Activated CD4-positive, alpha-beta T cell treated with anti-CD3 and anti-CD28 coated beads, Interleukin-2, amount 10 ng/mL, durations not matched to agents 24 days and 14 days (primary cell): ENCODE measurements around the gene IGSF21. TPM values are rescaled to one million over a fixed set of nuclear protein-coding genes. Genes with fewer than 3 reads are reported as not detected.

Experiments used
- DNase-seq: peaks from one replicate; pipeline ENCODE4 v3.0.0; 2022
- H3K27ac Mint-ChIP-seq: one replicate; pipeline ENCODE4 v1.8.0; 2022; ENCODE audit warnings: mild to moderate bottlenecking, mixed read lengths
- H3K27me3 Mint-ChIP-seq: one replicate; pipeline ENCODE4 v1.8.0; 2022; ENCODE audit warnings: mixed read lengths
- H3K36me3 Mint-ChIP-seq: one replicate; pipeline ENCODE4 v1.8.0; 2022; ENCODE audit warnings: low read depth, mild to moderate bottlenecking, mixed read lengths
- H3K4me1 Mint-ChIP-seq: one replicate; pipeline ENCODE4 v1.8.0; 2021; ENCODE audit warnings: mixed read lengths
- H3K4me3 Mint-ChIP-seq: one replicate; pipeline ENCODE4 v1.8.0; 2022; ENCODE audit warnings: mild to moderate bottlenecking, moderate library complexity, mixed read lengths
- H3K9me3 Mint-ChIP-seq: one replicate; pipeline ENCODE4 v1.8.0; 2021; ENCODE audit warnings: mixed read lengths
- intact Hi-C: fragments of 100-400 bp; cut with micrococcal nuclease; formaldehyde crosslinking; loops from one replicate; pipeline ENCODE4 v1.15.1; 2023
- total RNA-seq: library from RNA; stranded (reverse); gene quantifications from 2 replicates; pipeline ENCODE4 v1.2.3, GENCODE V29; 2022

The IGSF21 gene
- total RNA-seq, 1 donor from 2014 or later = not detected

DNA sequence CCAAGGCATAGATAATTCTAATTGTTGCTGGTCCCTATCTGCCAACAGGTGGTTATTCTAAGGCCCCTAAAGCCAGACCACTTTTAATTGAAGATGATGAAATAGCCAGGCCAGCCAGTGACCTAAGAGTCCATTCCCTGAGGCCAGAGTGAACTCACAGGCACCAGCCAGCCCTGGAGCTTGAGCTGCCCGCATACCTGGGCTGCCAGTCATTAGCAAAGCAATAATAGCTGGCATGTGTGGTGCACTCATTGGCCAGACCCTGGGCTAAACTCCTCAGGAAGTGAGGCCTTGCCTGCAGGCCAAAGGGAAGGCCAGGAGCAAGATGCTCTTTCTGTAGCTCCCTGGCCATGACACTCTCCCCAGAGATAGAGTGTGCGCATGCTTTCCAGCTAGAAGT is 192.8 kb downstream of the IGSF21 start:
- no peaks in the 10 kb centered on the region for H3K4me1 Mint-ChIP-seq
- H3K4me3 Mint-ChIP-seq = no peak overlapping the region
- intact Hi-C loops = no loop called here
- no peak for DNase-seq
- peaks cover 13% of the 10 kb centered on the region for H3K27me3 Mint-ChIP-seq
- H3K36me3 Mint-ChIP-seq = no peaks in the 10 kb centered on the region
- H3K27ac Mint-ChIP-seq = no peak overlapping the region
- no peaks in the 10 kb centered on the region for H3K9me3 Mint-ChIP-seq

DNA sequence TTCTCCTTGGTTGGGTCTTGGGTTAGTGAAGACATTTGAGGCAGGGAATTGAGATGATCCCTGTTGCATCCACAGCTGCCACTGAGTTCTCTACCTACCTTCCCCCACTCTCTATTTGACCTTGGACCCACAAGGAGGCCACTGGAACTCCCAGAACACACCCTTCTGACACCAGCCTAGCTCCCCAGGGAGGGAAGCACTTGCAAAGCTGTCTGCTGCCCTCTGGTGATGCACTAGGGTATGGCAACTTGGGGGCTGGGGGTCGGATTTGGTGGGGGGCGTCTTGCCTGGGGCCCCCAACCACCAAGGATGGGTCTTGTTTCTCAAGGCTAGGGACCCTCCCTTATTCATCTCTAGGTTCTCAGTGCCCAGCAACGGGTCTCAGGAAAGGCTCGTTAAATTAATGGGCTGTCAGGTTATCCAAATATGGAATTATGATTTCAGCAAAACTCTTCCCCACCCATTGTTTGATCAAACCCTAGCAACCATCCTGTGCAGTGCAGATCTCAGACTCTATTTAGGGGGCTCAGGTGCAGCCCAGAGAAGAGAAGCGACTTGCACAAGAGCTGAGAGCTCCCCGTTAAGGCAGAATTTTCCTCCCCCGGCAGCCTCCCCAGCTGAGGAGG is 195.3 kb downstream of the IGSF21 start:
- intact Hi-C loops = no loop called here
- H3K4me1 Mint-ChIP-seq = no peaks in the 10 kb centered on the region
- H3K36me3 Mint-ChIP-seq = no peaks in the 10 kb centered on the region
- H3K27me3 Mint-ChIP-seq = peaks cover 7% of the 10 kb centered on the region
- no peaks in the 10 kb centered on the region for H3K9me3 Mint-ChIP-seq
- H3K27ac Mint-ChIP-seq = no peak overlapping the region
- peak; percentile 55 for DNase-seq
- no peak overlapping the region for H3K4me3 Mint-ChIP-seq

DNA sequence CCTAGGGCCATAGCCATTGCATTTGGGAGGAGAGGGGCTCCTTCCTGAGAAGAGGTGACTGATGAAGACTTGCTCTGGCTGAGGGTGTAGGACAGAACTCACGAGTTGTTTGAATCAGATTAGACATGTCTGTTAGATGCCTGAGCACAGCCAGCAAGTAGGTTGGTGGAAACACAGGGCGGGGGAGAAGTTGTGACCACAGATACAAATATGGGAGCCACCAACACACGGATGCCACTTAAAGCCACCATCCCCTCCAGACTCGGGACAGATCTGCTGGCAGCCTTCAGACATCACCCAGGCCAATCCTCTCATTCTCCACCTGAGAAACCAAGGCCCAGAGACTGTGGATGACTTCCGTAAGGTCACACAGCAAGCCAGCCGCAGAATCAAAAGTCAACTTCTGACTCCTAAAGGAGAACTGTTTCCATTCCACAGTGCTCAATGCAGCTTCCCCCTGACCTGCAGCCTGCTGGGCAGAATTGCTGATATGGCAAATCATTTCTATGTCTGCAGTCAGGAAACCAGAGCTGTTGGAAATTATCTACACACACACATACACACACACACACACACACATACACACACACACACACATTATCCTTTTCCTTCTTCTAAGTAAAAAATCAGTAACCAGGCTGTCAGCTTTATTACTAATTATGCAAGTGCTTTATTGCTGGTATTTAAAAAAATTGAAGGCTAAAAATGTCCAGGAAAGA is 196.7 kb downstream of the IGSF21 start:
- Mint-ChIP-seq H3K9me3 (no peaks in the 10 kb centered on the region), H3K27me3 (peaks cover 2% of the 10 kb centered on the region), H3K36me3 (no peaks in the 10 kb centered on the region), H3K27ac (no peak overlapping the region), H3K4me1 (no peaks in the 10 kb centered on the region), H3K4me3 (no peak overlapping the region)
- DNase-seq = no peak
- intact Hi-C loops = no loop called here

GRCh38 chr1:18305182-18305795 is 197.7 kb downstream of the IGSF21 start:
- H3K27ac Mint-ChIP-seq = no peak overlapping the region
- no peaks in the 10 kb centered on the region for H3K9me3 Mint-ChIP-seq
- intact Hi-C loops = no loop called here
- no peak for DNase-seq
- no peaks in the 10 kb centered on the region for H3K36me3 Mint-ChIP-seq
- no peaks in the 10 kb centered on the region for H3K27me3 Mint-ChIP-seq
- no peaks in the 10 kb centered on the region for H3K4me1 Mint-ChIP-seq
- no peak overlapping the region for H3K4me3 Mint-ChIP-seq

DNA sequence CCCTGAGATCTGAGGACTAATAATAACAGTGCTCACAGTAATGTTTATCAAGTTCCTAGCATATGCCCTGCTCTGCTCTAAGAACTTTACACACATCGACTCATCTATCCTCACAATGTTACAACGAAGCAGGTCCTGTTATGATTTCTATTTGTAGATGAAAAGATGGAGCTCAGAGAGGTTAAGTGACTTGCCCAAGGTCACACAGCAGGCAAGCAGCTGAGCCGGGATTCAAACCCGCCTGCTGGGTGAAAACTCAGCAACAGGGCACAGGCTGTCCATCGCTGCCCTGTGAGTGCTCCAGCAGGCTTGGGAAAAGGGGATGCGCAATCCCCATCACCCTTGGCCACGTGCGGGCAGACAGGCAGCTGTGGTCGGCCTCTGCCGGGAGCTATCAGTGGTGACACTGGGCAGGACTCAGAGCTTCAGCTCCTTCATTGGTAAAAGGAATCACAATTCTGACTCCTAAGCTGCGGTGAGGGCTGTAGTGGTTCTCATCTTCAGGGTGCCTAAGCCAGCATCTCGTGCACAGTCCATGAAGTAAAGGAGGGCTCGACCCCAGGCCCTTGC is 199.8 kb downstream of the IGSF21 start:
- intact Hi-C loops = no loop called here
- H3K4me1 Mint-ChIP-seq = no peaks in the 10 kb centered on the region
- no peaks in the 10 kb centered on the region for H3K27me3 Mint-ChIP-seq
- H3K9me3 Mint-ChIP-seq = no peaks in the 10 kb centered on the region
- H3K27ac Mint-ChIP-seq = no peak overlapping the region
- no peaks in the 10 kb centered on the region for H3K36me3 Mint-ChIP-seq
- no peak overlapping the region for H3K4me3 Mint-ChIP-seq
- DNase-seq = no peak

DNA sequence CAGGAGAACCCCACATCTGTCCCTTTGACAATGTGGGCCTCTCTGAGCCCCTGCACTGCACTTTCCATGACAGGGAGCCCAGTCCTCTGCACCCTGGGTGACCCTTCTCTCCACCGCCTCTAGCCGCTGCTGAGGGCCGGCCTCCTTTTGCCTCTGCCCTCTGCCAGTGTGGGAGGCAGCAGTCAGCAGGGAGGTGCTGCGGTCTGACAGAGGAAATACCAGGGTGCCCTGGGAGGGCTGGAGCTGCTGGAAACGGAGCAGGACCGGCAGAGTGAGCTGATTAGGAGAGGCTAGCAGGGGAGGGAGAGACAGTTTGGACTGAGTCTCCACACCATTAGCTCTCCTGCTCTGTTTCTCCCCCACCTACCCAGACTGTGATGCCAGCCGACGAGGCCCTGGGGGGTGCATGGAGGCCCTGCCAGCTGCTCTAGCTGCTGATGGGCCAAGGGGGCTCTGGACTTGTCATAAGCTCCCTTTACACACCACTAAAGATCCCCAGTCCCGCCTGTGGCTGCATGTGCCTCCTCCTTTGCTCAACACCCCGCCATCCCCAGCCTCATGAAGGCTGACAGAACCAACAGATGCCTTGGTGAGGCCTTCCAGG is 202.1 kb downstream of the IGSF21 start:
- intact Hi-C loops = no loop called here
- H3K27ac Mint-ChIP-seq = no peak overlapping the region
- no peaks in the 10 kb centered on the region for H3K36me3 Mint-ChIP-seq
- DNase-seq = no peak
- no peaks in the 10 kb centered on the region for H3K27me3 Mint-ChIP-seq
- no peaks in the 10 kb centered on the region for H3K4me1 Mint-ChIP-seq
- no peaks in the 10 kb centered on the region for H3K9me3 Mint-ChIP-seq
- H3K4me3 Mint-ChIP-seq = no peak overlapping the region

DNA sequence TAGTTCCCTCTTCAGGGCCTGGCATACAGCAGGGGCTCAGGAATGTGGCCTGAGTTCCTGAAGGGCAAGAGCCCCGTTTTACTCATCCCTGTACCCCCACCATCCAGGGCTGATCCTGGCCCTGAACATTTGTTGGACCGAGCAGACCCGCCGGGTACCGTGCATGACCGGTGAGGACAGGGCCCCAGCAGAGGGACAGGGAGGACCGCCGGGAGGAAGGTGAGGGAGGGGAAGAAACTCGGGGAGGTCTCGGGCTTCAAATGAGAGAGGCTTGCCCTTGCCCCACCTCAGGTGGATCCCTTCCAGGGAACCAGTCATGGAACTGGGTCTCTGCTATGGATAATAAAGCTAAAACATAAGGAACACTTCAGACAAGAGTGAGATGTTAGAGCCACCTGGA is 205.4 kb downstream of the IGSF21 start:
- H3K4me3 Mint-ChIP-seq = no peak overlapping the region
- no peaks in the 10 kb centered on the region for H3K36me3 Mint-ChIP-seq
- DNase-seq = no peak
- H3K9me3 Mint-ChIP-seq = no peaks in the 10 kb centered on the region
- intact Hi-C loops = no loop called here
- no peak overlapping the region for H3K27ac Mint-ChIP-seq
- no peaks in the 10 kb centered on the region for H3K4me1 Mint-ChIP-seq
- H3K27me3 Mint-ChIP-seq = no peaks in the 10 kb centered on the region

DNA sequence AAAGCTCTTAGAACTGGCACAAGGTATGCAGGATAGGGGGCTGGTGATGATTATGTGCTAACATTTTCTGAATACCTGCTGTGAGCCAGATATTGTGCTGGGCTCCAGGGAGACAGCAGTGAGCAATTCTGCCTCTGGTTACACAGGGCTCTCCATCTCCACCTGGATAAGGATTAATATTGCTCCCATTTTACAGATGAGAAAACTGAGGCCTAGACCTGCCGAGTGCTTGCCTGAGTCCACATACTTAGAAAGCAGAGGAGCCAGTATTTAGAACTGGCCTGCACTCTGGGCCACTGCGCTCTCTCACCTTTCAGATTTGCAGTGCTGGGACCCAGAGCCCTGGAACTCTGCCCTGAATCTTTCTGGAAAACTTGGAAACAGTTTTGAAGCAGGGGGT is 205.9 kb downstream of the IGSF21 start:
- no peak for DNase-seq
- no peaks in the 10 kb centered on the region for H3K27me3 Mint-ChIP-seq
- H3K9me3 Mint-ChIP-seq = no peaks in the 10 kb centered on the region
- no peak overlapping the region for H3K4me3 Mint-ChIP-seq
- H3K36me3 Mint-ChIP-seq = no peaks in the 10 kb centered on the region
- intact Hi-C loops = no loop called here
- H3K27ac Mint-ChIP-seq = no peak overlapping the region
- H3K4me1 Mint-ChIP-seq = no peaks in the 10 kb centered on the region

DNA sequence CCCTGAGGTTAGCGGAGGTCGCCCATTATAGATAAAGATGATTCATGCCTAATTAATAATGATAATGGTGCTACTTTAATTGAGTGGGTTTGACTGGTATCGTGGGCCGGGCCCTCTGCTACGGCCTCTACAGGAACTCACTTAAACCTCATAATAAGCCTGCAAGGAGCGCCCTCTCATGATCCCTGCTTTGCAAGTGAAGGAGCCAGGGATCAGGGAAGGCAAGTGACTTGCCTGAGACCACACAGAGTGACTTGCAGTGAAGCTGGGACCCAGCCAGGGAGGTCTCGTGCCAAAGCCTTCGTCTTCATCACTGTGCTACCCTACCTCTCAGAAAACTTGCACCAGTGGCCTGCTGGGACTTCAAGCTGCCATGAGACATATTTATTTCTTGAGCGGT is 206.8 kb downstream of the IGSF21 start:
- Mint-ChIP-seq H3K4me1 (no peaks in the 10 kb centered on the region), H3K36me3 (no peaks in the 10 kb centered on the region), H3K27me3 (no peaks in the 10 kb centered on the region), H3K4me3 (no peak overlapping the region), H3K27ac (no peak overlapping the region), H3K9me3 (no peaks in the 10 kb centered on the region)
- DNase-seq = no peak
- intact Hi-C loops = no loop called here

DNA sequence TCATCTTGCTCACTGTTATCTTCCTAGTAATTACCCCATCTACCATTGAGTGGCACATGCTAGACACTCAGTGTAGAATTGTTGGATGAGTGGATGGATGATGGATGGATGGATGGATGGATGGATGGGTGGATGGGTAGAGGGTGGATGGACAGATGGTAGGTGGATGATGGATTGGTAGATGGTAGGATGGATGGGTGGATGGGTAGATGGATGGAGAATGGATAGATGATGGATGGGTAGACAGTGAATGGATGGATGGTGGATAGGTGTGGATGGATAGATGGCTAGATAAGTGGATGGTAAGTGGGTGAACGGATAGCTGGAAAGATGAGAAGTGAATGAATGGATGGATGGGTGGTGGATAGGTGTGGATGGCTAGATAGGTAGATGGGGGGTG is 207.9 kb downstream of the IGSF21 start:
- no peaks in the 10 kb centered on the region for H3K27me3 Mint-ChIP-seq
- no peak overlapping the region for H3K4me3 Mint-ChIP-seq
- DNase-seq = no peak
- H3K9me3 Mint-ChIP-seq = no peaks in the 10 kb centered on the region
- H3K27ac Mint-ChIP-seq = no peak overlapping the region
- no peaks in the 10 kb centered on the region for H3K4me1 Mint-ChIP-seq
- intact Hi-C loops = no loop called here
- H3K36me3 Mint-ChIP-seq = no peaks in the 10 kb centered on the region

DNA sequence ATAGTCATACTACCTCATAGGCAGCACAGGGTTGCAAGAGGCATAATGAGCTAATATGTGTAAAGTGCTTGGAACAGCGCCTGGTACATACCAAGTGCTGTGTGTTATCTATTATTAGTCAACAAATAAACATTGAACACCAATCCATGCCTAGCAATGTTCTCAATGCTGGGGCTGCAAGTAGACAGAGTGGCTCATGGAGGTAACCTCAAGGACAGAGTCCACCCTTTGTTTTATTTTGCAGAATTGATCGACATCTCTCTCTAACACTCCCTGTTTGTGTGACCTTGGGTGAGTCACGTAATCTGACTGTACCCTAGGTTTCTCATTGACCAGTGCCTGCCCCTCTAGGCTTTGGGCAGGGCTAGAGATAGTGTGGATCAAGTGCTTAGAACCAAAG is 209.2 kb downstream of the IGSF21 start:
- no peaks in the 10 kb centered on the region for H3K9me3 Mint-ChIP-seq

GRCh38 chr1:18319099-18319498 is 211.5 kb downstream of the IGSF21 start:
- H3K4me1 Mint-ChIP-seq = no peaks in the 10 kb centered on the region
- no peak for DNase-seq
- H3K36me3 Mint-ChIP-seq = no peaks in the 10 kb centered on the region
- intact Hi-C loops = no loop called here
- H3K27me3 Mint-ChIP-seq = no peaks in the 10 kb centered on the region
- no peak overlapping the region for H3K4me3 Mint-ChIP-seq
- no peak overlapping the region for H3K27ac Mint-ChIP-seq
- H3K9me3 Mint-ChIP-seq = no peaks in the 10 kb centered on the region

More for the DNA sequence above, 209.2 kb downstream of the IGSF21 start:
- Mint-ChIP-seq H3K36me3 (no peaks in the 10 kb centered on the region), H3K27ac (no peak overlapping the region), H3K4me3 (no peak overlapping the region), H3K27me3 (no peaks in the 10 kb centered on the region), H3K4me1 (no peaks in the 10 kb centered on the region)
- intact Hi-C loops = no loop called here
- no peak for DNase-seq

DNA sequence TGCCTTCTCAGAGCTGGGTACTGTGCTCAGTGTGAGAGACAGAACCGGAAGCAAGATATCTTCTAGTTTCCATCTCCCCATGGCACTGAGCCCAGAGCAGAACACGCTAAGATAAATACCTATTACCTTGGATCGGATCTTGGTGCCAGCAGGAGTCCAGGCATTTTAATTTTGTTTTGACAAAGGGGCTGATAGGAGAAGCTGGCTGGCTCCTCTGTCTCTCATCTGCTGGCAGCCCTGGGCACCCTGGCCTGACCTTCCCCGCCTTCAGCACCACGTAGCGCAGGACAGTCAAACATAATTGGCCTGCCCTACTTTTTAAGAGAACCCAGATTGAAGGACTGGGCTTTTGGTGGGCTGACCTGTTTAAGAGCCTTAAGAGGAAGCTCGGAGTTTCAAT is 212.5 kb downstream of the IGSF21 start:
- no peak for DNase-seq
- intact Hi-C loops = no loop called here
- Mint-ChIP-seq H3K27ac (no peak overlapping the region), H3K4me3 (no peak overlapping the region), H3K9me3 (no peaks in the 10 kb centered on the region), H3K27me3 (no peaks in the 10 kb centered on the region), H3K36me3 (no peaks in the 10 kb centered on the region), H3K4me1 (no peaks in the 10 kb centered on the region)

DNA sequence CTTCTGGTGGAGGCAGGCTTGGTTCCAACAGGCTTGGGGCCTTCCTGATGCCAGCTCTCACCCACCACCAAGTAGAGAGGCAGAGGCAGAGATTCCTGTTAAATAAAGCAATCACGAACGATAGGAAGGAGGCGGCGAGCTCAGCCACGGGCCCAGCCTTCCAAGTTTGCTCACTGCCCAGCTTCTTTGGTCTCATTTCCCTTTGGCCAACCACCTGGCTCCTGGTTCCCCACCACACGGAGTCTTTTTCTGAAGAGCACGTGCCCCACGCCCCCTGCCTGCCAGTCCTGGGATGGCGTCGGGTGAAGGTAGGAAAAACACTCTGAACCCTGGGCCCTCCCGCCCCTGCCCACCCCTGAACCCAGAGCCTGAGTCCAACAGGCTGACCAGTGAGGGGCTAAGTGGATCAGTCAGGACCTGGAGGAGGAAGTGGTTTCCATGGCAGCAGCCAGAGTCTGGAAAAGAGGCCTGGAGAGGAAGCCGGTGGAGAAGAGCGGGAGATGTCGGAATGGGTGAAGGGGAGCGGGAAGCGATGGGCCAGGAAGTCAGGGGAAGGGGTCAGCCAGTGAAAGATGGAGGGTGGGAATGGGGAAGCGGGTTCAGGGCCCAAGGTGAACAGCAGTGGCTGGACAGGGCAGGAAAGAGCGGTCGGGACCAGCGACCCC is 214.9 kb downstream of the IGSF21 start:
- Mint-ChIP-seq H3K4me1 (no peaks in the 10 kb centered on the region), H3K4me3 (no peak overlapping the region), H3K9me3 (no peaks in the 10 kb centered on the region), H3K27ac (no peak overlapping the region), H3K27me3 (no peaks in the 10 kb centered on the region), H3K36me3 (no peaks in the 10 kb centered on the region)
- intact Hi-C loops = no loop called here
- no peak for DNase-seq
